Measurements from ENCODE around the gene SUV39H1.

SUV39H1 gene

GRCh38 chrX:48715072-48715471, 18.5 kb downstream of the SUV39H1 start:
- Histone ChIP-seq H3K79me2 (ENCODE audit: insufficient read depth, low read depth) (no peaks in the 10 kb centered on the region), H3K27ac (no peak overlapping the region), H4K20me1 (ENCODE audit: insufficient read depth) (no peaks in the 10 kb centered on the region), H2AFZ (ENCODE audit: low read depth) (no peak overlapping the region), H3K9ac (no peak overlapping the region), H3K4me3 (IDR thresholded peaks at IDR 0.05; ENCODE audit: insufficient read depth, low read depth, low read length) (no peak overlapping the region), H3K4me1 (ENCODE audit: low read depth, poor library complexity, severe bottlenecking) (no peaks in the 10 kb centered on the region), H3K4me2 (no peak overlapping the region), H3K36me3 (ENCODE audit: insufficient read depth) (no peaks in the 10 kb centered on the region), H3K27me3 (ENCODE audit: insufficient read depth, low read depth) (no peaks in the 10 kb centered on the region)
- TF ChIP-seq CTCF (conservative IDR thresholded peaks at IDR 0.05; ENCODE audit: low read depth, low read length) = no peak

GRCh38 chrX:48715876-48716502, 19.5 kb downstream of the SUV39H1 start:
- Histone ChIP-seq H3K36me3 (ENCODE audit: insufficient read depth) (no peaks in the 10 kb centered on the region), H3K9ac (no peak overlapping the region), H3K27me3 (ENCODE audit: insufficient read depth, low read depth) (no peaks in the 10 kb centered on the region), H3K27ac (no peak overlapping the region), H3K4me3 (IDR thresholded peaks at IDR 0.05; ENCODE audit: insufficient read depth, low read depth, low read length) (no peak overlapping the region), H4K20me1 (ENCODE audit: insufficient read depth) (no peaks in the 10 kb centered on the region), H2AFZ (ENCODE audit: low read depth) (no peak overlapping the region), H3K79me2 (ENCODE audit: insufficient read depth, low read depth) (no peaks in the 10 kb centered on the region), H3K4me2 (no peak overlapping the region), H3K4me1 (ENCODE audit: low read depth, poor library complexity, severe bottlenecking) (no peaks in the 10 kb centered on the region)
- TF ChIP-seq CTCF (conservative IDR thresholded peaks at IDR 0.05; ENCODE audit: low read depth, low read length) = no peak

GRCh38 chrX:48719958-48720357, 23.4 kb downstream of the SUV39H1 start:
- Histone ChIP-seq H3K27me3 (ENCODE audit: insufficient read depth, low read depth) (no peaks in the 10 kb centered on the region), H3K79me2 (ENCODE audit: insufficient read depth, low read depth) (no peaks in the 10 kb centered on the region), H3K36me3 (ENCODE audit: insufficient read depth) (no peaks in the 10 kb centered on the region), H3K4me3 (IDR thresholded peaks at IDR 0.05; ENCODE audit: insufficient read depth, low read depth, low read length) (no peak overlapping the region), H2AFZ (ENCODE audit: low read depth) (no peak overlapping the region), H3K27ac (no peak overlapping the region), H3K9ac (no peak overlapping the region), H3K4me1 (ENCODE audit: low read depth, poor library complexity, severe bottlenecking) (no peaks in the 10 kb centered on the region), H3K4me2 (no peak overlapping the region), H4K20me1 (ENCODE audit: insufficient read depth) (no peaks in the 10 kb centered on the region)
- no peak for TF ChIP-seq CTCF (conservative IDR thresholded peaks at IDR 0.05; ENCODE audit: low read depth, low read length)

- Histone ChIP-seq H3K4me2 (no peak overlapping the region), H3K4me1 (ENCODE audit: low read depth, poor library complexity, severe bottlenecking) (no peaks in the 10 kb centered on the region), H3K9ac (no peak overlapping the region), H3K27ac (no peak overlapping the region), H3K36me3 (ENCODE audit: insufficient read depth) (no peaks in the 10 kb centered on the region), H2AFZ (ENCODE audit: low read depth) (no peak overlapping the region), H3K79me2 (ENCODE audit: insufficient read depth, low read depth) (no peaks in the 10 kb centered on the region), H3K4me3 (IDR thresholded peaks at IDR 0.05; ENCODE audit: insufficient read depth, low read depth, low read length) (no peak overlapping the region), H4K20me1 (ENCODE audit: insufficient read depth) (no peaks in the 10 kb centered on the region), H3K27me3 (ENCODE audit: insufficient read depth, low read depth) (no peaks in the 10 kb centered on the region)
- TF ChIP-seq CTCF (conservative IDR thresholded peaks at IDR 0.05; ENCODE audit: low read depth, low read length) = no peak
Observed at GRCh38 chrX:48720577-48721250, 24.2 kb downstream of the SUV39H1 start.
